ENCODE data around the gene MAFG. TPM values are rescaled to one million over a fixed set of nuclear protein-coding genes. Genes with fewer than 3 reads are reported as not detected.

Gene MAFG
- total and polyA plus RNA-seq, 4 donors: 11.9 to 33.3 (median 23.3) TPM

DNA sequence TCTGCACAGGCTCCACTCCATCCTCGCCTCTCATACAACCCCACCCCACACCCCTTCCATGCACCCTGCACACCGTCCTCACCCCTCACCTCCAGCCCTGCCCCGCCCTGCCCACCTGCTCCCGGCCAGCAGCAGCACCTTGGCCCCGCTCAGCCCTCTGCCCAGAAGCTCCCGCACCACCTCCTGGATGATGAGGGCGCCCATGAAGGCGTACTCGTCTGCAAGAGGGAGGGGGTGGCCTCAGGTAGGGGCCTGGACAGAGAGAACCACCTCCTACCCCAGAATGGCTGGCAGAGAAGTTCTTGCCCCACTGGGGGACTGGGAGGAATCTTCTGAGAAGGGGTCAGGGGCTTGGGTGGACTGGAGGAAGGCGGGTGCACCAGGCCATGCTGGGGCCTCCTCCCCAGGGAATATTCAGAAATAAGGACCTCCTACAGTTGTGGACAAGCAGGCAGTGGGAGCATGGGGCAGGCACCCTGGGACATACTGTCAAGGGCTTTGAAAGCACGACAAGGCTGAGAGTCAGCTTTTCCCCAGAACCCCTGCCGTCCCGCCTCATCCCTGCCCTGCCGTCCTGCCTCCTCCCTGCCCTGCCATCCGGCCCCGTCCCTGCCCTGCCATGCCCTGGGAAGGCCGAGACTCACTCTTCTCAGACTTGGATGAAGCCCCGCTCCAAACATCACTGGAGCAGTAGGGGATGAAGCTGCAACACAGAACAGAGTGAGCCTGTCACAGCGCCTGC is 30.3 kb upstream of the MAFG start:
- no peak for DNase-seq
- Histone ChIP-seq H3K4me1 (ENCODE audit: control insufficient read depth in 5 of 5, insufficient read depth in 5 of 5, low read length in 5 of 5) (peaks cover 0 to 6% (median 4%) of the 10 kb centered on the region in 5 donors), H3K4me3 (no peak overlapping the region), H3K9me3 (ENCODE audit: control insufficient read depth in 4 of 4, insufficient read depth in 3 of 4, low read length in 3 of 4) (no peaks in the 10 kb centered on the region), H3K27ac (ENCODE audit: low read depth in 1 of 2, low read length in 1 of 2) (no peak overlapping the region), H3K36me3 (ENCODE audit: control insufficient read depth in 4 of 4, insufficient read depth in 4 of 4, low read length in 4 of 4) (no peaks in the 10 kb centered on the region), H3K27me3 (ENCODE audit: control insufficient read depth in 3 of 3, insufficient read depth in 3 of 3, low read length in 2 of 3) (peaks cover 0 to 11% (median 7%) of the 10 kb centered on the region in 3 donors), H3K9ac (ENCODE audit: insufficient read depth in 1 of 2, low read length in 2 of 2) (no peak overlapping the region)
- no peak for ATAC-seq (ENCODE audit: insufficient read depth, low FRiP score)
- WGBS, 2 donors: 86 to 95% methylated on average over 18 to 19 of the region's 19 CpGs
- TF ChIP-seq, protein P1, sequence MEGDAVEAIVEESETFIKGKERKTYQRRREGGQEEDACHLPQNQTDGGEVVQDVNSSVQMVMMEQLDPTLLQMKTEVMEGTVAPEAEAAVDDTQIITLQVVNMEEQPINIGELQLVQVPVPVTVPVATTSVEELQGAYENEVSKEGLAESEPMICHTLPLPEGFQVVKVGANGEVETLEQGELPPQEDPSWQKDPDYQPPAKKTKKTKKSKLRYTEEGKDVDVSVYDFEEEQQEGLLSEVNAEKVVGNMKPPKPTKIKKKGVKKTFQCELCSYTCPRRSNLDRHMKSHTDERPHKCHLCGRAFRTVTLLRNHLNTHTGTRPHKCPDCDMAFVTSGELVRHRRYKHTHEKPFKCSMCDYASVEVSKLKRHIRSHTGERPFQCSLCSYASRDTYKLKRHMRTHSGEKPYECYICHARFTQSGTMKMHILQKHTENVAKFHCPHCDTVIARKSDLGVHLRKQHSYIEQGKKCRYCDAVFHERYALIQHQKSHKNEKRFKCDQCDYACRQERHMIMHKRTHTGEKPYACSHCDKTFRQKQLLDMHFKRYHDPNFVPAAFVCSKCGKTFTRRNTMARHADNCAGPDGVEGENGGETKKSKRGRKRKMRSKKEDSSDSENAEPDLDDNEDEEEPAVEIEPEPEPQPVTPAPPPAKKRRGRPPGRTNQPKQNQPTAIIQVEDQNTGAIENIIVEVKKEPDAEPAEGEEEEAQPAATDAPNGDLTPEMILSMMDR (IDR thresholded peaks at IDR 0.05; ENCODE audit: control extremely low read depth, extremely low read depth): no peak

GRCh38 chr17:81956607-81957589 is 29.4 kb upstream of the MAFG start:
- no peak for ATAC-seq (ENCODE audit: insufficient read depth, low FRiP score)
- Histone ChIP-seq H3K4me3 (no peak overlapping the region), H3K4me1 (ENCODE audit: control insufficient read depth in 5 of 5, insufficient read depth in 5 of 5, low read length in 5 of 5) (peaks cover 0 to 8% (median 3%) of the 10 kb centered on the region in 5 donors), H3K27ac (ENCODE audit: low read depth in 1 of 2, low read length in 1 of 2) (no peak overlapping the region), H3K9me3 (ENCODE audit: control insufficient read depth in 4 of 4, insufficient read depth in 3 of 4, low read length in 3 of 4) (no peaks in the 10 kb centered on the region), H3K36me3 (ENCODE audit: control insufficient read depth in 4 of 4, insufficient read depth in 4 of 4, low read length in 4 of 4) (no peaks in the 10 kb centered on the region), H3K9ac (ENCODE audit: insufficient read depth in 1 of 2, low read length in 2 of 2) (no peak overlapping the region), H3K27me3 (ENCODE audit: control insufficient read depth in 3 of 3, insufficient read depth in 3 of 3, low read length in 2 of 3) (peaks cover 0 to 7% (median 6%) of the 10 kb centered on the region in 3 donors)
- TF ChIP-seq, protein P1 (IDR thresholded peaks at IDR 0.05; ENCODE audit: control extremely low read depth, extremely low read depth): no peak
- DNase-seq: no peak
- WGBS, 2 donors: 84 to 90% methylated on average over 45 of the region's 45 CpGs

DNA sequence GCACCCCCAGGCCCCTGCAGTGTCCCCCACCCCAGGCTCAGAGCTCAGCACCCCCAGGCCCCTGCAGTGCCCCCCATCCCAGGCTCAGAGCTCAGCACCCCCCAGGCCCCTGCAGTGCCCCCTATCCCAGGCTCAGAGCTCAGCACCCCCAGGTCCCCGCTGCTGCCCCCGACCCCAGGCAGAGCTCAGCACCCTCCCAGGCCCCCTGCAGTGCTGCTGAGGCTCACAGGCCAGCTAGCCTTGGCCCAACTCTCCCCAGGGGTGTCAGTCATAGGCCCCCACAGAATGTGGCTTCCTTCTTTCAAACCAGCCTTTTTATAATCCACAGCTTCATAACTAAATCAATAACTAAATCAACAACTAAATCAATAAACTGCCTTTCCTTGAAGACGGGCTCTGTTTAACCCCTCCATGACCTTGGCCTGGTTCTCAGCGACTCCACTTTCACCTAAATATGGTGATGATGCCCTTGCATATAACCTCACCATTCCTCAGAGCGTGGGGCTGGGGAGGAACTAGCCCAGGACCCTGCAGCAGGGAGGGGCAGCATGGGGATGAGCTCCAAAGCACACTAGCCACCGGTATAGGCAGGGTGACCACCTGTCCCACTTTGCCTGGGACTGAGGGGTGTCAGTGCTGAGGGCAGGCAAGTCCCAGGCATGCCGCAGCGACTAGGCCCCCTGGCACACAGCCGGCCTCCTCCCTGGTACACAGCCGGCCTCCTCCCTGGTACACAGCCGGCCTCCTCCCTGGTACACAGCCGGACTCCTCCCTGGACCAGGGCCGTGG is 28.4 kb upstream of the MAFG start:
- no peak for ATAC-seq (ENCODE audit: insufficient read depth, low FRiP score)
- Histone ChIP-seq H3K36me3 (ENCODE audit: control insufficient read depth in 4 of 4, insufficient read depth in 4 of 4, low read length in 4 of 4) (no peaks in the 10 kb centered on the region), H3K4me1 (ENCODE audit: control insufficient read depth in 5 of 5, insufficient read depth in 5 of 5, low read length in 5 of 5) (peaks cover 0 to 8% (median 0%) of the 10 kb centered on the region in 5 donors), H3K4me3 (no peak overlapping the region), H3K9ac (ENCODE audit: insufficient read depth in 1 of 2, low read length in 2 of 2) (no peak overlapping the region), H3K9me3 (ENCODE audit: control insufficient read depth in 4 of 4, insufficient read depth in 3 of 4, low read length in 3 of 4) (no peaks in the 10 kb centered on the region), H3K27me3 (ENCODE audit: control insufficient read depth in 3 of 3, insufficient read depth in 3 of 3, low read length in 2 of 3) (peaks cover 0 to 7% (median 6%) of the 10 kb centered on the region in 3 donors), H3K27ac (ENCODE audit: low read depth in 1 of 2, low read length in 1 of 2) (no peak overlapping the region)
- DNase-seq: no peak
- 84 to 92% methylated on average over 13 of the region's 13 CpGs for WGBS, 2 donors
- TF ChIP-seq, protein P1 (IDR thresholded peaks at IDR 0.05; ENCODE audit: control extremely low read depth, extremely low read depth): no peak
